GM21423 (cell line): ENCODE results near the gene ACTR1B.
"Not testable (repeated sequence)": the region's sequence is repeated elsewhere in the genome, so short reads cannot be mapped to it uniquely, and the experiment has no call there.

Experiments
- ATAC-seq: cut with Tn5 transposase; IDR thresholded peaks from one replicate; pipeline ENCODE4 v1.9.1; 2021; ENCODE audit warnings: mild to moderate bottlenecking, moderate library complexity; ENCODE audit not compliant: unreplicated experiment

Gene ACTR1B

DNA sequence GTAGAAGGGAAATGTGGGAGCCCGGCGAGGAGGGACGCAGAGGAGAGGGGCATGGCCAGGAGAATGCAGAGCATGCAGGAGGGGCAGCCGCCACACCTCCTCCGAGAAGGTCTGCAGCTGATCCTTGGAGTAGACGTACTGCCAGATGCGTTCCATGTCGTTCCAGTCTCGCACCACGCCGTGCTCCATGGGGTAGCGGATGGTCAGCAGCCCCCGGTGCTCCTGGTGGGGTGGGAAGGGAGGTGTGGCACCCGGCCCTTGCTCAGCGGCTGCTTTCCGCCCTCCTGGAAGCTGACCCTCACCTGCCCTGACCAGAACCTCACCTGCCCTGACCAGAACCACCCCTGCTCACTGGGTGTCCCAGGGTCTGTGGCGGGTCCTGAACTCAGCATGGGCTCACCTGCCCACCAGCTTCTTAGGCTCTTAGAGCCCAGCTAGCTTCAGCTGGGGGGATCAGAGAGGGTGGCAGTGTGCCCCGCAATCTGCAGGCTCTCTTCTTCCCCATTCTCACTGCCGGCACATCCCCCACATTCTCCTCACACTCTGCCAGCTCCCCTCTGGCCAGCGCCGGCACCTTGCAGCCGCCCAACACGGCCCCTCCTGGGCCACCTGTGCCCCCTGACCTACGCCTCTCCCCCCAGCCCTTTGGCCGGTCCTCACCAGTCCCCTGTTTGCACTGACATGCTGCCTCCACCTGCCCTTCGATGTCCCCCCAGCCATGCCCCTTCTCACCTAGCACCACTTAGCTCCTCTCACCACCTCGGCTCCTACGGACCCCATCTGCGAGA is 4.4 kb downstream of the ACTR1B start:
- ATAC-seq: no peak

DNA sequence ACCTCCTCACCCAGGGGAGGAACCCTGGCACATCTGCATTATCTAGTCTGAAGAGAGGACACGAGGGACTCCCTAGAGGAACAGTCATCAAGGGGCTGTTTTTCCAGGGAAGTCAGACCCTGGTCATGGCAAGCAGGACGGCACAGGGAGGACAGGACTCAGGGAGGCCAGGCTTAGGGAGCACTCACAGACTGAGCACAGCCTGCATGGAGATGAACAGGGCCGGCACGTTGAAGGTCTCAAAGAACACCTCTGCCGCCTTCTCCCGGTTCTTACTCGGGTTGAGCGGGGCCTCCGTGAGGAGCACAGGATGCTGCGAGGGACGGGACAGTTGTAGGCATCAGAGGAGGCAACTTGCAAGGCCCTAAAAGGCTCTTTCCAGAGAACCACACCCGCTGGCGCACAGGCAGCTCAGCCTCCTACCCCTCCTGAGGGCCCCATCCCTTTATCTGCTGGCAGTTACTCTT is 5.1 kb downstream of the ACTR1B start:
- ATAC-seq: no peak

DNA sequence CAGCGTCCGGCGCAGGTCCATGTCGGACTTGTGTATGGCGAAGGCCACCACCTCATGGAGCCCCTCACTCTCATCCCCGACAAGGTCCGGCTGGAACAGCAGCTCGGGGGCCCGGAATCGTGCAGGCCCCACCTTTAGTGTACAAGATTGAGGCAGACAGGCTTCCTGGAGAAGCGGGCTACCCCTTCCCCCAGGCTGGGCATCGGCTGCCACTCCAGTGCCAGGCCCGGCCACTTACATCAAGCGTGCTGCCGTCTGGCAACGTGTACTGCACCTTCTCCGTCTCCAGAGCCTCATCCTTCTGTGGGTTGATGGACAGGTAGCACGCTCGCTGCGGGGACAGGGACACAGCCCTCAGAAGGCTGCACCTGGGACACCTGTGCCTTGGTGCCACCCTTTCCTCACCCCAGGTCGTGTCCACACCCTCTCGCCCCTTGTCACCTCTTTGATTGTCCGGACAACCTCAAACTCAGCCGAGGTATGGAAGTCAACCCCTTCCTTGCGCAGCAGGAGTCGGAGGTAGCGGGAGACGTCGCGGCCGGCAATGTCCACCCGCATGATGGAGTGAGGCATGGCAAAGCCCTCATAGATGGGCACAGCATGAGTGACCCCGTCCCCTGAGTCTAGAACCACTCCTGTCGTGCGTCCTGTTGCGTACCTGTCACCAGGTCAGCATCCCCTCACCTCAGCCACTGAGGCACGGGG is 5.7 kb downstream of the ACTR1B start:
- no peak for ATAC-seq

DNA sequence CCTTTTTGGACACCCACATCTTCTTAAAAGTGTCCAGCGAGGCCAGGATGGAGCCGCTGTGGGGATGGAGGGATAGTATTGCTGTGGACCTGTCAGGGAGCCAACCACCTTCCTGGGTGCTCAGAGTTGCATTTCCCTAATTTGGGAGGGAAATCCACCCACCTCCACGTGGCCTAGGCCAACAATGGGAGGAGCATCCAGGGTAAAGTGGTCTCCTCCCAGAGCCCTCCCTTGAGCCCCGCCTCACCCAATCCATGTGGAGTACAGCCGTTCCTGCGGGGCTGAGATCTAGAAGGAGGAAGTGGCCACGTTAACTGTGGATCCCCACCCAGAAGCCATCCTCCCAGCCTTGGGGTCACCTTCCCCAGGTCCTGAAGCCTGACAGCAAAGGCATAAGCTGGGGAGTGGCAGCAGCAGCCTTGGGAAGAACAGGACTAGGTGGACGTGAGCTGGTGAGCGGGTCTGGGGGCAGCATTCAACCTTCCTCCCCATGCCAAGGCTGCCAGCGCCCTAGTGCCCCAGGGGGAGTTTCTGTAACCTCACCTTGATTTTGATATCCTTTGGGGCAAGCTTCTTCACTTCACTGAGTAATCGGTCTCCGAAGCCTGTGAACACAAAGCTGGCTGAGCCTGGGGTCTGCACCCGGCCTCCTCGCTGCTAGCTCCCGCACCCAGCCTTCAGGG is 6.8 kb downstream of the ACTR1B start:
- ATAC-seq: no peak

DNA sequence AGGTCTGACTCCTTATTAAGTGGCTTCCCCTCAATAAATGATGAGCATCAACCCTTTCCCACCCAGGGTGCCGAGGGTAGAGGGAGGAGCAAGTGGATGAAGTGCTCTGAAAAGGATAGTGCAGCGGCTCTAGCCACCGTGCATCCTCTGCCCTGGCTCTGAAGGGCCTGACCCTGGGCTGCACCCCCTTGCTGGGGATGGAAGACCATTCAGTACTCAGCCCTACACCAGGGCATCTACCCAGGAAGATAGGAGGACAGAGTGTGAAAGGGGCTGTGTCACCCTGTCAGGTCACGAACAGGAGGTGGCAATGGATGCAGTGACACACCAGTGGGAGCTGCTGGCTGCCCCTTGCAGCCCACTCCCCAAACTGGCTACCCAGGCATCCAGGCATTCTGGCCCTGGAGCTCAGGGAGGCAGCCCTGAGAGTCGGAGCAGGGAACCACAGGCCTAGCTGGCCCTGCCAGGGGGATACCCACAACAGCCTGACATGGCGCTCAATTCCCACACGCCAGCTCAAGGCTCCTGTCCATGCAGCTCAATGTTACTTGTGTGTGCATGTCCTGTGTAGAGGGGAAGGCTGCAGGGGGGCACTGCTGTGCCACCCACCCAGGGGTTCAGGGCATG is 7.6 kb downstream of the ACTR1B start:
- ATAC-seq: no peak

DNA sequence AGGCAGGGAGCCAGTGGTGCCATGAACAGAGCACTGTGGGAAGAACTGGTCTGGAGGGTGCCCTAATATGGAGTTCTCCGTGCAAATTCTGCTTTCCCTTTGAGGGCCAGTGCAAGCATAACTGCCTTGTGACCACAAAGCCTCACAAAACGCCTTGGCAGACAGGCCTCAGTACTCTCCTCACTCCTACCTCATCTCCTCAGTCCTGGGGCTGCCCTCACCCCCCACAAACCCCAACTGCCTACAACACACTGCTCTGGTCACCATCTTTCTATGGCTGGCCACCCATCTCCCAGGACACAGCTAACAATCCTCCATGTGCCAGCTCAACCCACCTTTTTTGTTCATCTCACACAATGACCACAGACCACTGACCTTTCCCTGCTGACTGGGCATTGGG is 9.1 kb downstream of the ACTR1B start:
- no peak for ATAC-seq

DNA sequence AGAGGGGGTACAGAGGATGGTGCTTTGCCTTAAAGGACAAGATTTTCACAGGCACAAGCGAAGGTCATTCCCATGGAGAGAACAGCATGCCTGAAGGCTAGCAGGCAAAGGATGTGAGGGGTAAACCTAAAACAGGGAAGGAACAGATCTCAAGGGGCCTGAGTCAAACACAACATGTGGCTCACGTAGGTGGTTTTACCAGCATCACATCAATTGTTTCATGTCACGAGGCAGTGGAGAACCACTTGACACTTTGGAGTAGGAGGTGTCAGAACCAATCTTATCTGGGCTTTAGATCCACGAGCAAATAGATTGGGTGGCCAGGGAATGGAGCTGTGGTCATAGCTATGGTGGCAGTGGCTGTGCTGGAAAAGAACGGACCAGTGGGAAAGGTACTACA is 9.5 kb downstream of the ACTR1B start:
- no peak for ATAC-seq

DNA sequence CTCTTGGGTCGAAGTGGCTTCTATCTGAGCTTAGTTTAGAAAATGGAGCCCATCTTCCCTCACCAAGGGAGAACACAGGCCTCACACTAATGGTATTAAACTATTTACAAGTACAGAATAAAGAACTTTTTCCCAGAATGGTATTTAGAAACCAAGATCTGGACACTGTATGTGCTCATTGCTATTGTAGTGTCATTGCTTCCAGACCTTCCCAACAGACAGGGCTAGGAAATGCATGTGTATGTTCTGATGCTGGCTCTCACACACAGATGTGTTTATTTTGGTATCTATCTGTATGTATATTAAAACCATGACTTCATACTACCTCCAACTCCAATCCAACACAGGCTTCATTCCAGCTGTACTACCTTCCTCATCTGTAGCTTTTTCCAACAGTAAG is 10.0 kb downstream of the ACTR1B start:
- ATAC-seq: no peak

DNA sequence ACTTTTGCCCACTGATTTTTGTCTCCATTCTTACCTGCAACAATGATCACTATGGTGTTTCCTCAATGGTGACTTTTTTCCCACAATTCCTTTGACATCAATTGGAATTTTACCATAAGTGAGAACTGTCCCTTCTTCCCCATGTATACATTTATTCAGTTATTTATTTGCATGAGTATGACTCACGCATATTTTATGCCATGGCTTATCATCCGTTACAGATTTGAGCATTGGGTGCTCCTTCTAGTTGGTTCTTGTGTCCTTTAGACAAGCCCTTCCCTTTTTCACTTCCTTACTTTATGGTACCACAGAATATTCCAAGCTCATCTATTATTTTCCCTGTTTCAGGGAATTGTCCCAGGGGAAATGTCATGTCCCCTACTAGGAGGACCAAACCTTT is 10.4 kb downstream of the ACTR1B start:
- ATAC-seq: no peak

DNA sequence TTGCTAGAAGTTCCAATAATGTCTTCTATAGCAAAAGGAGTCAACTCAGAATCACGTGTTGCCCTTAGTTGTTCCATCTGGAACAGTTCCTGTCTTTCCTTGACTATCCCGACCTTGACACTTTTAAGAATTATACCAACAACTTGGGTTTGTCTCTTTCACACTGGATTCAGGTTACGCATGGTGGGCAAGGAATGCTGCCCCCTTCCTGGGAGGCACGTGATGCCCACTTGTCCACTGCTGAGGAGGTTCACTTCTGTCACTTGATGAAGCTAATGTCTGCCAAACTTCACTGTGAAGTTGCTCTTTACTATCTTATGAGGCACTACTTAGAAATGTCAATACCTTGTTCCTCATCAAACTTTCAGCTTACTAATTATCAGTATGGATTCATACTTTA is 12.7 kb downstream of the ACTR1B start:
- no peak for ATAC-seq

DNA sequence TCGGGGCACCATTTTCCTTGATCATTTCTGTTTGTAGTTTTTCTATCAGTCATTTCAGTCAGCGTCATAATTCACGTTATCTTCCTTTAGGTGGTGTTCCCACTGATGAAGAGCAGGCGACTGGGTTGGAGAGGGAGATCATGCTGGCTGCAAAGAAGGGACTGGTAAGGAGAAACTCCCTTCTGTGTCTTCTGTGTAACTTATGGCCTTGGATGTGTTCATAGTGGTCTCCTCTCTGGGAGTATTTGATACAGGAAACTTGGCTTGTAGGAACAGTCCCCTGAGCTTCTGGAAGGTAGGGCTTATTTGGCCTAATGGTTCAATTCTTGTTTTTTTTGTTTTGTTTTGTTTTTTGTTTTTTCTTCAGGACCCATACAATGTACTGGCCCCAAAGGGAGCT is 16.9 kb downstream of the ACTR1B start:
- no peak for ATAC-seq

DNA sequence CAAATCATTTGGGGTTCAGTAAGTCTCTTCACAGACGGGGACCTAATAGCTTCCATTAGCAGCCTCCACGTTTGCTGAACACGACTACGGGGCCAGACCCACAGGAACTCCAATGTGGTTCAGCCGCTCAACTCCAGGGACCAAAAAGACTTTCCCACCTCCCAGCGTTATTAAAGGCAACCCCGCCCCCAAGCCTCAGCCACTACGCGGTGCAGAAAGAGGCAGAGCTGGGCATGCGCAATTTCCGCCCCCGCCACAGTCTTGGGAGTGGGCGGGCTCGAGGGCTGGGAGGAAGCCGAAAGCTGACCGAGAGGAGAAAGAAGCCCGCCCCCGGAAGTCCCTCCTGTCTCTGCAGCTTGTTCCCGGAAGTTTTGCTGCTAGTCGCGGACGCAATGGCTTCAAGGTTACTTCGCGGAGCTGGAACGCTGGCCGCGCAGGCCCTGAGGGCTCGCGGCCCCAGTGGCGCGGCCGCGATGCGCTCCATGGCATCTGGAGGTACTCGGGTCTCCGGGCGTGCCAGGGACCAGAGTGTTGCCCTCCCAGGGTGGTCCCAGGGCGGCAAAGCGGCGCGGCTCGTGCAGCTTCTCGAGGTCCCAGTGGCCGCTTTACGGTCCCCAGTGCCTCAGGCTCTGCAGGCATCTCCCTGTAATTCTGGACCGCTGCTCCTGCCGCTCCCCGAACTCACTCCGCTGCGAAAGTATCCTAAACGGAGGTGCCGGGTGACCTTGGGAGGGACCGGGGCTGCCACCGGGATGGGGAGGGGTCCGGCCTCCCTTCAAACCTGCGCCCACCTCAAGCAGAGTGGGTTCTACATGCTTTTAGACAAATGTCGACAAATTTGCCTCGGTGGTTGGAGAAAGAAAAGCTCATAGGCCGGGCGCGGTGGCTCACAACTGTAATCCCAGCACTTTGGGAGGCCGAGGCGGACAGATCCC is 17.9 kb downstream of the ACTR1B start, which contains the start of gene COX5B:
COX5B (plus strand) TSS at position 368 of the 935 bp plus-strand sequence; CDS start at position 393, 25 bp downstream.
- ATAC-seq: peak; percentile 95

DNA sequence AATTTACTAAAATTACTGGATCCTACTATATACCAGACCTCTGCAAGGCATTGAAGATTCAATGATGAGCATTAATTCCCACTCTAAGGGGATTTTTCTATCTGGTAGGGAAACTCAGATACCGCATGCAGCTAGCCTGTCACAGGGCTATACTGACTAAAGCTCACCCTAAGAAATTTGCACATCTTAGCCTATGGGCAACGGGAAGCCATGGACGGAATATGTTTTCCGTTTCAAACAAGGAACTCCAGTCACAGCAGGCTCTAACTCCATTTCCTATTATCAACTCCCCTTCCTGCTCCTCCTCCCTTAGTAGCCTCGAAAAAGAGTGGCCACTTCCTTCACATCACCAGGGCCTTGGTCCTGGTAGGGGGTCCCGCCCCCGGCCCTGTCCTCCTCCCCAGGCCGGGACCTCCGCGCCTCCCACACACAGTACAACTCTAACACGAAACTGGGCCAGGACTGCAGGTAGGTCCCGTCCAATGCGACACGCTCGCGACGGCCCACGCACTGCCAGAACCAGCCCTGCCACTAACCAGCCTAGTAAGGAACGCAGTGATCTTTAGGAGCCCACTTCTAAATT is 18.6 kb downstream of the ACTR1B start:
- peak; percentile 22 for ATAC-seq

DNA sequence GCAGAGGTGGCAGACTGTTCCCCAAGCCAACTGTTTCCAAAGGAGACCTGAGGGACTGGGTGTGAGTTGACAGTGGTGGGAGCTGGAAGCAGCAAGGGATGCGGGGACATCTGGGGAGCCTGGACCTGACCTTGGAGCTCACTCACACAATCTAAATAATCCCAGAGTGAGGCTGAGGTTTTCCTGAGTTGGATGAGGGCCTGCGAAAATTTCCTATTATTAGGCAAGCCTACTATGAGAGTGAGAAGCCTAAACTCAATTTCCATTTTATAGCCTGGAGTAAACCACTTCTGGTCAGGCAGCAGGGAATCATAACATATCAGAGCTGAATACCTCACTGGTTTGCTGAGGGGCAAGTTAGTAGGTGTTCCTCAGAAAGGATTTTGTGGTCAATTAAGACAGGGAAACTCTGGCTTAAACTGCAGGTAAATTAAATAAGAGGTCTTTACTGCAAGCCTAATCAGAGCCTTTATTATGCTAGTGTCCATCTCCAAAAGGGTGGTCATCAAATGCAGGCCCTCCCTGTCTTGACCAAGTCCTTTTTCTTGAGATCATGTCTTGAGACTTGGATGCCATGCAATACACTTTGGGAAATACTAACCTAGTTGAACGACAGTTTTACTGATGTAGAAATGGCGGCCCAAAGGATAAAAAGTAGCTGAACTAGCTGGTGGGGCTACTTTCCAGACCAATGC is 19.7 kb downstream of the ACTR1B start:
- ATAC-seq: no peak

DNA sequence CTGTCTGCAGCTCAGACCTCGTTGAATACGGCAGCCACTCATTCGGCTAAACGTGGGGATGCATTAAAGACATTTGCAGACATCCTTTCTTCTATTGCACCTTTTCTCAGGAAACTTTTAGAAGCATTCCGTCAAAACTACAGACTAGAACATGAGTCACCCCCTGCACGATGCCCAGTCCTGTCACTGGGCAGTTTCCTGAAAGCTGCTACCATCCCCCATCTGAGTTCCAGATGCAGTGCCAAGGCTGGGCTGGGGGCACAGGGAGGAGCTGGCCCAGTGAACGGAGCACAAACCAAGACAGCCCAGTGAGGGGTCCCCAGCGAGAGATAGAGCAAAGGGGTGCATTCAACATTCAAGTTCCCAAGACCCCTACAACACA is 37.8 kb downstream of the ACTR1B start:
- ATAC-seq: not testable (repeated sequence)

DNA sequence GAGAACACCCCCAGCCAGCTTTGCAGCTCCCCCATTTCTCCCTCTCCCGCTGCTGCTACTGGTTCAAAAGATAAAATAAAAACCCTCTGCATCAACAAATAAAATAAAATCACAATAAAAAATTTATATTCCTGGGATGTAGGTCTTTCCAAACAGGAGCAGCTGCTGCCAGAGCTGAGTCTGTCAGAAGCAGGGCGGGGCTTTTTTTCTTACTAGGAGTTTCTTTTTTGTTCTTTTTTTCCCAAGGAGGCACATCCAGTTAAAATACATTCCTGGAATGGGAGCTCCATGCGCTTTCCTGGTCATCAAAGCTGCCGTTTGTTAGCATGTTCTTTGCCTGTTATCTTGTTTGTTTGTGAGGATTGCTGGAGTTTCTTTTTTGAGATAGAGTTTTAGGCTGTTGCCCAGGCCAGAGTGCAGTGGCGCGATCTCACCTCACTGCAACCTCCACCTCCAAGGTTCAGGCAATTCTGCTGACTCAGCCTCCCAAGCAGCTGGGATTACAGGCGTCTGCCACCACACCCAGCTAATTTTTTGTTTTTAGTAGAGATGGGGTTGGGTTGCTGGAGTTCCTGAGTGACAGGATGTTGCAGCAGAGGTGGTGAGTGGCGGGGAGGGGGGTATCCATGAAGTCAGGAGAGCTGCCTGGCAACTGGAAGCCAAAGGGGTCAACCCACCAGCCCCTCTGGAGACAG is 38.3 kb downstream of the ACTR1B start:
- ATAC-seq: not testable (repeated sequence)

DNA sequence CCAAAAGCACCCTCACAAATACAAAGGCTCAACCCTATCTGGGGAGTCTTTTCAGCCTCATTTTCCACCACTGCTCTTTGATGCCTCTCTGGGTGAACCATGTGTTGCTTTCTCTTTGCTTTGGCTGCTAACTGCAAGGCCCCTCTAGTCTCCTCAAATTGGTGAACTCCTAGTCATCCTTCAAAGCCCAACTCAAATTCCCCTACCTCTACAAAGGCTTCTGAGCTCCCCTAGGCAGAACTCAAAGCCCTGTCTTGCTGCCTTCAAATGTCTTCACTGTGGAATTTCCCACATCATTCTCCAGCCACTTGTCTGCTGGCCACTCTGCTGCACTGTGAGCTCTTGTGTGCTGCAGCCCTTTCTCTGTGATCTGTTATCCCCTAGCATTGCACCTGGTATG is 40.9 kb downstream of the ACTR1B start:
- not testable (repeated sequence) for ATAC-seq

DNA sequence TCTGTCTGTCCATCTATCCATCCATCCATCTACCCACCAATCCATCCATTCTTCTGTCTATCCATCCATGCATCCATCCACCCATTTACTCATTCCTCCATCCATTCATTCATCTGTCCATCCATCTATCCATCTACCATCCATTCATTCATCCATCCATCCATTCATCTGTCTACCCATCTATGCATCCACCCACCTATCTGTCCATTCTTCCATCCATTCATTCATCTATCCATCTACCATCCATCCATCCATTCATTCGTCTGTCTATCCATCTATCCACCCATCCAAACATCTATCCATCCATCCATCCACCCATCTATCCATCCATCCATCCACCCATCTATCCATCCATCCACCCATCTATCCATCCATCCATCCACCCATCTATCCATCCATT is 43.4 kb downstream of the ACTR1B start:
- ATAC-seq: not testable (repeated sequence)
